Erythroblast (primary cell): ENCODE results near the gene C1orf174.

Source experiments
- DNase-seq, 2 experiments: peaks; one replicate each; lab custom pipeline; 2025; lab: John Stamatoyannopoulos, UW
- GATA1 ChIP-seq: IDR thresholded peaks from 2 replicates; pipeline ENCODE4 v1.6.1; 2011; ENCODE audit warnings: low read depth, mild to moderate bottlenecking, control low read depth, low read length, moderate library complexity
- POLR2A ChIP-seq: IDR thresholded peaks from 2 replicates; pipeline ENCODE4 v1.6.1; 2011; ENCODE audit warnings: mild to moderate bottlenecking, low read length

C1orf174 gene

DNA sequence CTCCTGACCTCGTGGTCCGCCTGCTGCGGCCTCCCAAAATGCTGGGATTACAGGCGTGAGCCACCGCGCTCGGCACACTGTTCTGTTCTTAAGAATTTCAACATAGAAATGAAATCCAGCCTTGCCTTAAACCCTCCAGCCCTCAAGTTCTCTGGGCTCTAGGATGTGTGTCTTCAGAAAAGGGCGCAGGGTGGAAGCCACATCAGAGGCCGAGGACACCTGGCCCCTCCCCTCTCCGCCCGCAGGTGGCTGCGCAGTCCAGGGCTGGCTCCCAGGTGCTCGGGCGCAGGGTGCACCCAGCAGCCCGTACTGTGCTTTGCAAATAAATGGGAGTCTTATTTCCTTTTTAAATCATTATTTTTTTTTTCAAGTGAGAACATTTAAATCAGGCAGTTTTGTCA, 2.0 kb upstream of the C1orf174 start:
- DNase-seq, result no peak
- TF ChIP-seq GATA1, result no peak
- no peak for TF ChIP-seq POLR2A

DNA sequence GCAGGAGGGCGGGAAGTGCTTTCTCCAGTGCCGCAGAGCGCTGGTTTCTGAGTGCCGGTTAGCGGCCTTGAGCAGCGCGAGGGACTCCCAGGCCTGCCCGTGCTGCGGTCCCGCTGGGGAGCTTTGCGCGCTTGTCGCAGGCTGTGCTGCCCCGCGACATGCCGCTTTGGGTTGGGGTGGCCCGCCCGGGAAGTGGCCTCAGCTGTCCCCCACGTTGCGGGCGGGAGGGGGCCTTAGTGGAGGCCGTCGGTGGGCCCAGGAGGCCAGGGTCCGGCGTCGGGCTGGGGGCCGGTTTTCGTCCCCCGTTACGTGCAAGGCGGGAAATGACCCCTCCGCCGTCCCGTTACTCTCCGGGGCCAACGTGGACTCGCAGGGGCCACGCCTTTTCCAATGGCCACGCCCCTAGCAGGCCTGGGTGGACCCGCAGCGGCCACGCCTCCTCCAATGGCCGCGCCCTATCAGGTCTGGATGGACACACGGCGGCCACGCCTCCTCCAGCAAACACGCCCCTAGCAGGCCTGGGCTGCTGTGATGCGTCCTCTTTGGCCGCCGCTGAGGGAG, 977 bp upstream of the C1orf174 start:
- DNase-seq, result peak; percentile 97 to 98

GRCh38 chr1:3899754-3900149, 320 bp downstream of the C1orf174 start:
- TF ChIP-seq POLR2A (no peak), GATA1 (no peak)
- DNase-seq, result peak in 1 of 2 experiments; percentile 71

More for the DNA sequence above, 977 bp upstream of the C1orf174 start:
- TF ChIP-seq POLR2A (peak; percentile 40), GATA1 (no peak)

DNA sequence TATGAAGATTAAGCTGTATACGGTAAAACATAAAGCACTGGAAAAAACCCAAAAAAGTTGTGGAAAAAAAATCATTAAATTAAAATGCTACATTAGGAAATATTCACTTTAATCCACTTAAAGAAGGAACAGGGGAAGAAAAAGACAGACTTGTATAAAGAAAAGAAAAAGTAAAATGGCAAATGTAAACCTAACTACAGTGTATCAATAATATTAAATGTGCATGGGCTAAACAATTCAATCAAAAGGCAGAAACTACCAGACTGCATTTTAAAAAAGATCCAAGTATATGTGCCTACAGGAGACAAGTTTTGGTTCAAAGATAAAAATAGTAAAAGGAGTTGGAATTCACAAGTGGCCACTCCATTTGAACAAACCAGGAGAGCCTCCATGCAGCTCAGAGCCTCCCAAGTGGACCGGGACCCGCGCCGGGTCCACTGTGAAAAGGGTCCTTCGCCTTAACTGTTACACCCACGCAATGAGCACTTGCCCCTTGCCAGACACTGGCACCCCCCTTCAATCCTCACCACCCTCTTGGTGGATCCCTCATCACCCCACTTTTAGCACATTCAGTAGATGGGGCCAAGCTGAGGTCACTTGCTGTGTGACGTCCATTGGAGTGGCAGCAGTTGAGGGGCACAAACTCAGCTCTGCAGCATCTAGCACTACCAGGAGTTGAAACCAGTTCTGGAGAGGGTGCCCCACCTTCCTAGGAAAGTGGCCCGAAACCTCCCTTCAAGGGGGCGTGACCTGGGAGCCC, 898 bp downstream of the C1orf174 start:
- peak in 1 of 2 experiments; percentile 73 for DNase-seq
- no peak for TF ChIP-seq POLR2A
- no peak for TF ChIP-seq GATA1

DNA sequence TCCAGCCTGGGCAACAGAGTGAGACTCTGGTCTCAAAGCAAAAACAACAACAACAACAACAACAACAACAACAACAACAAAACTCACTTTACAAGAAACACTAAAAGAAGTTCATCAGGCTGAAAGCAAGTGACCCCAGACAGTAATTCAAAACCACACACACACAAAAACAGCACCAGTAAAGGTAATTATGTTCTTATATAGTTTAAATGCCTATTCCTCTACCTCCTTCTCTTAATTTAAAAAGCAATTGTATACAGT, 1.7 kb downstream of the C1orf174 start:
- TF ChIP-seq POLR2A (no peak), GATA1 (no peak)
- no peak for DNase-seq

- TF ChIP-seq GATA1, result no peak
- no peak for TF ChIP-seq POLR2A
- no peak for DNase-seq
Observed at GRCh38 chr1:3896396-3897000, 3.6 kb downstream of the C1orf174 start.

DNA sequence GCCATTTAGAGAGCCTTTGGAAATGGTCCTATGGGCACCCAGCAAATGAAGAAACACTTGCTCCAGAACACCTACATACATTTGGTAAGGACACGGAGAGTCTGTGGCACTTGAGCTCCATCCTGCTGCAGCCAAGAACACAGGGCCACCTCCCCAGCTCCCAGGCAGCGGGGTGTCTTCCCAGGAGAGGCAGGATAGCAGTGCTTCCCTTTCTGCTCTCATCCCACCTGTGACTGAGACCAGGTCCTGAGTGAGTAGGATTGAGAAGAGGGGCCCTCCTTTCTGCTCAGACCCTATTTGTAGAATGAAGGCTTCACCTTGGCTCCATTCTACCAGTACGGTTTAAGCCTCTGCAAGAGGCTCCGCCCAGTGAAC, 4.1 kb downstream of the C1orf174 start:
- TF ChIP-seq GATA1 (no peak), POLR2A (no peak)
- DNase-seq, result no peak

- TF ChIP-seq GATA1, result no peak
- TF ChIP-seq POLR2A, result no peak
- no peak for DNase-seq
Observed at GRCh38 chr1:3895279-3895950, 4.7 kb downstream of the C1orf174 start.

DNA sequence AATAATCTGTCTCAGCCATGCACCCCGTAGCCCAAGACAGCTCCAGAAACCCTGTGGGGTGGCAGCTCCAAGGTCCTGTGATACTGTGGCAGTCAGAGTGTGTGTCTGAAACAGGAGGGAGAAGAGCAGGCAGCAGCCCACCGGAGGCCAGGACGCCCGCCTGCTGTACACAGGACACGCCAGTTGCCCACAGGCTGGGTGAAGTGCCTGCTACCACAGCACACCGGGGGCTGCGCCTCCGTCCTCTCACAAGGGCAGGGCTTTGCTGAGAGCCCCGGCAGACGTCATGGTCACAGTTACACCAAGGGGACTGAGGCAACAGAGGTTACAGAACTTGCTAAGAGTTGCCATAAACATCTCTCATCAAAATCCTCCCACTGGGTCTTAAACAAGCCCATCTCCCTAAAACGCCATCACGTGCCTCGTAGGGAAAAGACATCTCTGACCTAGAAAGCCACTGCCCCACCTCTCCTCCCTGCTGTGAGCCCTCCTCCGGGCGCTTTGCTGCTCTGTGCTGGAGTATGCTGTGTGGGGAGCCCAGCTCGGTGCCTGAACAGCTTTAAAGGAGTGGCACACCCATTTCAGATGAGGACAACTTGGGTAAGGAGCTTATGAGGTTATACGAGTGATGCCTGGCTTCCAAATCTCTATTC, 5.3 kb downstream of the C1orf174 start:
- no peak for DNase-seq
- no peak for TF ChIP-seq POLR2A
- TF ChIP-seq GATA1, result no peak

GRCh38 chr1:3893190-3893589, 6.9 kb downstream of the C1orf174 start:
- TF ChIP-seq GATA1 (no peak), POLR2A (no peak)
- no peak for DNase-seq

GRCh38 chr1:3892748-3893147, 7.3 kb downstream of the C1orf174 start:
- no peak for DNase-seq
- TF ChIP-seq GATA1 (no peak), POLR2A (no peak)

GRCh38 chr1:3891329-3891865, 8.7 kb downstream of the C1orf174 start:
- no peak for DNase-seq
- TF ChIP-seq POLR2A, result no peak
- no peak for TF ChIP-seq GATA1
